GM21390 (cell line): ENCODE data around the gene TGM3.

Experiments
- ATAC-seq: cut with Tn5 transposase; IDR thresholded peaks from one replicate; pipeline ENCODE4 v1.9.1; 2021; ENCODE audit not compliant: unreplicated experiment

TGM3 gene

GRCh38 chr20:2305029-2305428, 9.2 kb downstream of the TGM3 start:
- no peak for ATAC-seq

- ATAC-seq: no peak
These were observed 9.7 kb downstream of the TGM3 start for GRCh38 chr20:2305479-2305878.

GRCh38 chr20:2305946-2306345, 10.1 kb downstream of the TGM3 start:
- ATAC-seq: no peak

- ATAC-seq: no peak
These were observed 11.3 kb downstream of the TGM3 start for GRCh38 chr20:2307136-2307535.

GRCh38 chr20:2311329-2311728, 15.5 kb downstream of the TGM3 start:
- no peak for ATAC-seq

GRCh38 chr20:2312876-2313275, 17.1 kb downstream of the TGM3 start:
- no peak for ATAC-seq

- no peak for ATAC-seq
These were observed 17.5 kb downstream of the TGM3 start for GRCh38 chr20:2313316-2313715.

- no peak for ATAC-seq
These were observed 19.1 kb downstream of the TGM3 start for GRCh38 chr20:2314759-2315439.

- no peak for ATAC-seq
These were observed 19.6 kb downstream of the TGM3 start for GRCh38 chr20:2315440-2315778.

- no peak for ATAC-seq
These were observed 21.2 kb downstream of the TGM3 start for GRCh38 chr20:2316847-2317495.

- ATAC-seq: no peak
These were observed 25.2 kb downstream of the TGM3 start for GRCh38 chr20:2320813-2321658.

GRCh38 chr20:2323051-2323450, 27.2 kb downstream of the TGM3 start:
- no peak for ATAC-seq

- ATAC-seq: no peak
These were observed 30.2 kb downstream of the TGM3 start for GRCh38 chr20:2326046-2326445.

- no peak for ATAC-seq
These were observed 32.1 kb downstream of the TGM3 start for GRCh38 chr20:2327620-2328555.

GRCh38 chr20:2329286-2329685, 33.5 kb downstream of the TGM3 start:
- ATAC-seq: no peak

- ATAC-seq: no peak
These were observed 34.4 kb downstream of the TGM3 start for GRCh38 chr20:2330090-2330695.

GRCh38 chr20:2331106-2331505, 35.3 kb downstream of the TGM3 start:
- ATAC-seq: no peak

GRCh38 chr20:2331901-2332565, 36.2 kb downstream of the TGM3 start:
- ATAC-seq: no peak

GRCh38 chr20:2332711-2333110, 36.9 kb downstream of the TGM3 start:
- no peak for ATAC-seq

GRCh38 chr20:2333821-2334220, 38.0 kb downstream of the TGM3 start:
- ATAC-seq: no peak
